C1 segment of cervical spinal cord (tissue), 14 donors: ENCODE measurements around the gene HORMAD2.
"Not testable (repeated sequence)": the region's sequence is repeated elsewhere in the genome, so short reads cannot be mapped to it uniquely, and the experiment has no call there.

Experiments
- DNase-seq, 14 donors: peaks; one replicate each; lab custom pipeline; 2025; lab: John Stamatoyannopoulos, UW

HORMAD2 gene

DNA sequence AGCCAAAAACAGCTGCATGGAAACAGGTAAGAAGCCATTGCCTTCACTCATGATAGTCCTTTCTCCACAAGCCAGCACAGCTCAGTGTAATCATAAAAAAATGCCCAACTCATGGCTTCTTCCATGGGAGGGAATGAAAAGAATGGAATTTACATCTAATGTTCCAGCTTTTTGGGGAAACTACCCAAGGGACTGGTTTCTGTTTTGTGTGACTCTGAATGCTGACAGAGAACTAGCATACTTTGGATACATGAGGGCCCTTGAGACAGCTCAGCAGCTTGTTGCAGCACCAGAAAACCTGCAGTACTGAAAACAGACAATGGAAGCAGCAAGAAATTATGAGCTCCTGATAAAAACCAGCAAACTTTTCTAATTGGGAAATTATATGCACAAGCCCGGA, 24.2 kb upstream of the HORMAD2 start:
- DNase-seq: no peak

DNA sequence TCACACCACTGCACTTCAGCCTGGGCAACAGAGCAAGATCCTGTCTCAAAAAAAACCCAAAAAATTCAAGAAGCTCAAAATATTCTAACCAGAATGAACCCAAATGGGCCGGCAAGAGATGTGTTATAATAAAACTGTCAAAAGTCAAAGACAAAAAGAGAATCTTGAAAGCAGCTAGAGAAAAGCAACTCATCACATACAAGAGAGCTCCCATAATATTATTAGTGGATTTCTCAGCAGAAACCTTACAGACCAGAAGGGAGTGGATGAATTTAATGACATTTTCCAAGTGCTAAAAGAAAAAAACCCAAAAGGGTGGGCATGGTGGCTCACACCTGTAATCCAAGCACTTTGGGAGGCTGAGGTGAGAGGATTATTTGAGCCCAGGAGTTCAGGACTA, 22.9 kb upstream of the HORMAD2 start:
- no peak for DNase-seq

DNA sequence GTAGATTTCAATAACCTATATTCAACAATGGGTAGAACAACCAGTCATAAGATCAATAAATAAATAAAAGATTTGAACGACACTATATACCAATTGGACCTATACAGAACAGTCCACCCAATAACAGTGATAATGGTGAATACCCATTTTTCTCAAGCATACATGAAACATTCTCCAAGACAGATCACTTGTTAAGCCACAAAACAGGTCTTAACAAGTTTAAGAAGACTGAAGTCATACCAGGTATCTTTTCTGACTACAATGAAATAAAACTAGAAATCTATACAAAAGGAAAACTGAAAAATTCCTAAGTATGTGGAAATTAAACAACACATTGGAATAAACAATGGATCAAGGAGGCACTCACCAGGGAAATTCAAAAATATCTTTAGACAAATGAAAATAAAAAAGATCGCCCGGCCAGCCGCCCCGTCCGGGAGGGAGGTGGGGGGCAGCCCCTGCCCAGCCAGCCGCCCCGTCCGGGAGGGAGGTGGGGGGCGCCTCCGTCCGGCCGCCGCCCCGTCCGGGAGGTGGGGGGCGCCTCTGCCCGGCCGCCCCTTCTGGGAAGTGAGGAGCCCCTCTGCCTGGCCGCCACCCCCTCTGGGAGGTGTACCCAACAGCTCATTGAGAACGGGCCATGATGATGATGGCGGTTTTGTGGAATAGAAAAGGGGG, 20.8 kb upstream of the HORMAD2 start:
- DNase-seq: not testable (repeated sequence)

DNA sequence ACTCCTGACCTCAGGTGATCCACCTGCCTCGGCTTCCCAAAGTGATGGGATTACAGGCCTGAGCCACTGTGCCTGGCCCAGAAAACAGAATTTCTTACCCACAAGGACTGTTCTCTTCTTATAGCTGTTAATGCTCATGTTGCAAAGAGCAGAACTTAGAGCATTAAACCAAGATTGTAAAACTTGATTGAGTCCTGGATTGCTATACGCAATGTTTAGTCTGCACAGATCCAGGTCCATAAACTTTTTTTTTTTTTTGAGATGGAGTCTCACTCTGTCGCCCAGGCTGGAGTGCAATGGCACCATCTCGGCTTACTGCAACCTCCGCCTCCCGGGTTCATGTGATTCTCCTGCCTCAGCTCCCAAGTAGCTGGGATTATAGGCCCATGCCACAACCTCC, 19.2 kb upstream of the HORMAD2 start:
- DNase-seq: not testable (repeated sequence)

DNA sequence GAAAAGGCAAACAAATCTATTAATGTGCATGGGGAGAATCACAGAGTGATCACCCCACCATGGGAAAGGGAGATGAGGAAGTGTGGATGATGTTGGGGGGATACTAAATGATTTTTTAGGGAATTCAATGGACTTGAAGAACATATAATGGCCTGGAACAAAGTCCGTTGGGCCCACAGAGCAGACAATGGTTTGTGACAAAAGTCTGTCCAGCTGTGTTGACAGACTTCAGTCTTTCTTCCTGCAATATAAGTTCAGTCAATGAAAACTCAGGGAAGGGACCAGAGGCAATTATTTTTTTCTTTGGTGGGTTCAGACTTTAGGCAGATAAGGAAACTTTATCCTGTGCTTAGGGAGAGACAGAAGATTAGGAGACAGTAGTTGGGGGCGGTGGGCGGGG, 18.0 kb upstream of the HORMAD2 start:
- DNase-seq: no peak

DNA sequence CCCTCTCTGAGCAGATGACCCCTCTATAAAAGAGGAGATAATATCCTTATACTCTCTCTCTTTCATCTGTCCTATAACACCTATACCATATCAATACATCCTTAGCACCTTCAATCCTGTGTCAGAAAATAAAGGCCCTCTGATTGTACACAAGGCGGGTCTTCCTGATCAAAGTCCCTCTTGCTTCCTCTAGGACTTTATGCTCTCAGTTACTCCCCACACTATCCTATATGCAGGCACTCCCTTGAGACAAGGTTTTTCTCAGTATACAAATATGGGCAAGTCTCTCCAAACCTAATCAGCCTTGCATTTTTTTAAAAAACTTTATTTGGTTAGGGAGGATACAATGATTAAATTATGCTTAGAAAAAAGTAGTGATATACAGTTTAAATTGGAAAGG, 17.3 kb upstream of the HORMAD2 start:
- DNase-seq: no peak

DNA sequence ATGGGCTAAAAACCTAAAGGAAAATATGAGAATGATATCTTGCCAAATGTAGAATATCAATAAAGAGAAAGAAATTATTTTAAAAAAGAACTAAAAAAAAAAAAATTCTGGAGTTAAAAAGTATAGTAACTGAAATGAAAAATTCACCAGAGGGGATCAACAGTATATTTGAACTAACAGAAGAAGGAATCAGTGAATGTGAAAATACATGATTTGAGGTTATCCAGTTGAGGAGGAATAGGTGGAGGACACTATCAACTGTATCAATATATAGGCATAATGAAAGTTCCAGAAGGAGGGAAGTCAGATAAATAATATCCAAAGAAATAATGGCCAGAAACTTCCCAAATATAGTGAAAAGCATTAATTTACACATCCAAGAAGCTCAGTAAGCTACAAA, 16.1 kb upstream of the HORMAD2 start:
- DNase-seq: no peak

DNA sequence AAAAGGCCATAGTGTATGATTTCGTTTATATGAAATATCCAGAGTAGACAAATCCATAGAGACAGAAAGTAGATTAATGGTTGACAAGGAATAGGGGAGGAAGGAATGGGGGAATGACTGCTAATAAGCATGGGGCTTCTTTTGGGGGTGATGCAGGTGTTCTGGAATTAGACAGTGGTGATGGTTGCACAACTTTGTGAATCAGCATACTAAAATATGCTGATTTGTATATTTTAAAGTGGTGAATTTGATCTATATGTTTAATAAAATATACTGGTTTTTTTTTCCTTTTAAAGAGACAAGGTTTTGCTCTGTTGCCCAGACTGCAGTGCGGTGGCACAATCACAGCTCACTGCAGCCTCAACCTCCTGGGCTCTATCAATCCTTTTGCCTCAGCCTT, 6.5 kb upstream of the HORMAD2 start:
- no peak for DNase-seq

DNA sequence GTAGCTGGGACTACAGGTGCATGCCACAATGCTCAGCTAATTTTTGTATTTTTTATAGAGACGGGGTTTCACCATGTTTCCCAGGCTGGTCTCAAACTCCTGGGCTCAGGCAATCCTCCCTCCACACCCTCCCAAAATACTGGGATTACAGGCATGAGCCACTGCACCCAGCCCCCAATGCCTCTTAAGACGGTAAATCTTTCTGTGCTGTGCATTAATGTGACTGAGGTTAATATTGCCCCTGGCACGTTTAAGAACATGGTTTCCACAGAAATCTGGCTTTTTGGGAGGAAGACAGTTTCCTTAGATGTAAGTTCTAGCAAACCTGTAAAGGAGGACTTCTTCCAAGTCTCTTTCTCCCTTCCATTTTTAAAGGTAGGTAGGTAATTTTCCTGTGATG, 6.1 kb upstream of the HORMAD2 start:
- no peak for DNase-seq

DNA sequence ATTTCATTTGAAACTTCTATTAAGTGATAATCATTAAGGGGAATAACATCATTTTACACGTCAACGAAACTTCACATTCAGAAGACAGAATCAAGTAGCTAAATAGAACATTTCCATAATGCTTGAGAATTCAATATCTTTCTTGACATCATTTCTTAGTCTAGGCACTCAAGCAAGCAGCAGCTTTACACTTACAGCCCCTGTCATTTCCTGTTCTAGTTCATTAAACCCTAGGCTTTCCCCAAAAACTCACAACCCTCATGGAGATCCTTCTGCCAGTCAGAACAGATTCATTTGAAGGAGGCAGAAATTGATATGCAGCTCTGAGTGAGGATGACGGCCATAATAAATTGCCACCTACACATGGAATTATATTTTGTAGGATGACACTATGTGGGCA, 5.3 kb upstream of the HORMAD2 start:
- no peak for DNase-seq

DNA sequence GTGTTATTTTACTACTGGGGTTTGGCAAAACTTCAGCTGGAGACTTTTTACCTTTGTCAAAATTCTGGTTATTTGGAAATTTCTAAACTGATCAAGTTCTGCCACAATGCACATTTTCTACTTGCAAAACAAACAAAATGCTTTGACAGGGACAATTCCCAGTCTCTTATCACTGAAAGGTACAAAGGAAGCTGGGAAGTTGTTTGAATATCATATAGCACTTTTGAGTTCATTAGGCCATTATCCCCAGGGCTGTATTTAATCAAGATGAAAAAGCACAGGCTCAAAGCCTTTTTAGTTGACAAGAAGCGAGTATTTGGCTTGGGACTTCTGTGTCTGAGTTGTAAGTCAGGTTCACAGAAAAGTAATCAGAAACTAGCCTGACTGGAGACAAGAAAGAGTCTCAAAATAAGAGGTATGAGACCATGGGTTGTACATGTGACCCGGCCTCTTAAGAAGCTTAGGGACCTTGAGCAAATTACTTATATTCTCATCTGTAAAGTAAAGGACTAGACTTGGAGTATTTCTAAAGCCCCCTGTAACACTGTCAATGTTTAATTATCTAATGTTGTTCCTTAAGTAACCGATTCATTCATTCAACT, 2.9 kb upstream of the HORMAD2 start:
- no peak for DNase-seq

DNA sequence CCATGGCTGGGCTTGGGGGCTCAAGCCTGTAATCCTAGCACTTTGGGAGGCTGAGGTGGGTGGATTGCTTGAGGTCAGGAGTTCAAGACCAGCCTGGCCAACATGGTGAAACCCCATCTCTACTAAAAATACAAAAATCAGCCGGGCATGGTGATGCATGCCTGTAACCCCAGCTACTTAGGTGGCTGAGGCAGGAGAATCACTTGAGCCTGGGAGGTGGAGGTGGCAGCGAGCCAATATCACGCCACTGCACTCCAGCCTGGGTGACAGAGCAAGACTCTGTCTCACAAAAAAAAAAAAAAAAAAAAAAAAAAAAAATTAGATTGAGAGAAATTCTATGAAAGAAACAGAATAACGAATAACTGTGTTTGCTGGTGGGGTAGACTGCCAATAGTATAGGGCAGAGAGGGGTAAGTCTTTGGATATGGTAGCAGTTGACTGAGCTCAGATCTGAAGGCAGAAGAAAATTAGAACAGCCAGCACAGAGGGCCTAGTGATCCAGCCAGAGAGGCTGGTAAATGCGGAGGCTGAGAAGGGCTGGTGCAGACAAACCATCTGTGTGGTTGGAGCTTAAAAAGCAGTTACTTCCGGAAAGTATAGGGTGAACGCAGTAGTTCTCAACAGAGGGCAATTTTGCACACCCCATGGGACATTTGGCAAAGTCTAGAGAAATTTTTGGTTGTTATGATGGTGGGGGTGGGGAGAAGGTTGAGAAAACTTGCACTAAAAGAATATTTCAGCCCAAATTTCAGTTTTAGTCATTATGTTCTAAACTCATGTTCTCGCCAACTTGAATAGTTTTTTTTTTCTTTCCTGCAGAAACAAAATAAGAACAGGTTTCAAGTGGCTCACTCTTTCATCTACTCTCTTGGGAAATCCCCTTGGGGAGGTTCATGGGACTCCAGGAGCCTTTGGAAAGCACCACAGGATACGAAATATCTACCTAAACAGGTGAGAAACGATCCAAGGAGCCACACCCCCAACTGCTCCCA, 1.6 kb upstream of the HORMAD2 start:
- no peak for DNase-seq

DNA sequence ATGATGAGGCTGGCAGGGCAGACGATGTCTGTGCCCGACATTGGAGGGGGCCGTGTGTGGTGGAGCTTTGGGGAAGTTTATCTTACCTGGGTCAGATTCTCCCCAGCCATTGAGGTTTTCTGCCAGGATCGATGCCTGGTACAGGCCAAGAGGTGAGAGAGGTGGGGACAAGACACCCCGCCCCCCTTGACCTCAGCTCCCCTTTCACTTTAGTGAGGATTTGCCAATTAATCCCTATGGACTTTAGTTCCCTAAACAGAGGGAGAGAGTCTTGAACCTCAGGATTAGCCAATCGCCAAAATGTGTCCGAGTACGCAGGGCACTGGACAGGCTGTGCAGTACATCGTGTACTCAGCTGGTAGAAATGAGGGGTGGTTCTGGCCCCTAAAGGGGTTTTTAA, 541 bp downstream of the HORMAD2 start:
- no peak for DNase-seq

DNA sequence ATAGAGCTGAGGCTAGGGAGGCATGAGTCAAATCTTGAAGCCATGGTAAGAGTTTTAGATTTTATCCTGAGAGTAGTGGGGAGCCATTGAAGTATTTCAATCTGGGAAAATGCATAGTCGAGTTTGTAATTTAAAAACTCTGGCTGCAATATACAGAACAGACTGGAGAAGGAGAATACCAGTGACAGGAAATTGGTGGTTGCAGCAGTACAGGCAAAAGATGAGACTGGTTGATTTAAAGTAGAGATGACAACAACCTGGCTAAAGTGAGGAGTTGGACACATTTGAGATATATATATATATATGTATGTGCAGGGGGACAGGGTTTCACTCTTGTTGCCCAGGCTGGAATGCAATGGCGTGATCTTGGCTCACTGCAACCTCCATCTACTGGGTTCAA, 6.2 kb downstream of the HORMAD2 start:
- no peak for DNase-seq

DNA sequence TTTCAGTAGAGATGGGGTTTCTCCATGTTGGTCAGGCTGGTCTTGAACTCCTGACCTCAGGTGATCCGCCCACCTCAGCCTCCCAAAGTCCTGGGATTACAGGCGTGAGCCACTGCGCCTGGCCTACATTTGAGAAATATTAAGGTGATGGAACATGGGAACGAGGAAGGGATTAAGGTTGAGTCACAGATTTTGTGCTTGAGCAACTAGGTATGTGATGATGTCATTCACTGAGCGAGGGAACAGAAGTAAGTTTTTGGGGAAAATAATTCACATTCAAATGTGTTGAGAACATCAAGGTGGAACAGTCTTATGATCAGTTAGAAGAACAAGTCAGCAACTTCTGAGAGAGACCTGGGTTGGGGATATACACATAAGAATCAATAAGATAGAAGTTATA, 6.8 kb downstream of the HORMAD2 start:
- DNase-seq: not testable (repeated sequence)

DNA sequence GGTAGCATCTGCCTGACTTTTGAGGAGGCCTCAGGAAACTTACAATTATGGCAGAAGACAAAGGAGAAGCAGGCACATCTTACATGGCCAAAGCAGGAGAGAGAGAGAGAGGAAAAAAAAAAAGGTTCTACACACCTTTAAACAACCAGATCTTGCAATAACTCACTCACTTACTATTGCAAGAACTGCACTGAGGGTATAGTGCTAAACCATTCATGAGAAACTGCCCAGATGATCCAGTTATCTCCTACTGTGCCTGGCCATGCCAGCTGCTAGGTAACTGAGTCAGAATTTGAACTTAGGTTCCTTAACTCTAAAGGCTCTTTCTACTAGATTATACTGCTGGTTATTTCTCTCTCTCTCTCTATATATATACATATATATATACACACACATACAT, 7.3 kb downstream of the HORMAD2 start:
- DNase-seq: no peak

DNA sequence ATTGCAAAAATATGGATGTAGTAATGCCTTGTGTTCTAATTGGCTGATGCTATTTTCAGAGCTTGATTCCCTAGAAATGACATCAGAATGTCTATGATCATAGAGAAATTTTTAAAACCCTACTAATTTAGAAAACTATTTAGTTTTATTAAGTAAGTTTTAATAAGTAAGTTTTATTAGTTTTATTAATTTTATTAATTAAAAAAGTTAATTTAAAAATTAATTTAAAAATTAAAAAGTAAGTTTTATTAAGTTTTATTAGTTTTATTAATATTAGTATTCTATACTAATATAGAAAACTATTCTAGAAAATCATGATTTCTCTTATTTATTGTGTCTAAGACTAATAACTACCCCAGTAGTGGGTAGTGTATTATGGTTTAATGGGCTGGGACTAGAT, 8.2 kb downstream of the HORMAD2 start:
- DNase-seq: no peak

DNA sequence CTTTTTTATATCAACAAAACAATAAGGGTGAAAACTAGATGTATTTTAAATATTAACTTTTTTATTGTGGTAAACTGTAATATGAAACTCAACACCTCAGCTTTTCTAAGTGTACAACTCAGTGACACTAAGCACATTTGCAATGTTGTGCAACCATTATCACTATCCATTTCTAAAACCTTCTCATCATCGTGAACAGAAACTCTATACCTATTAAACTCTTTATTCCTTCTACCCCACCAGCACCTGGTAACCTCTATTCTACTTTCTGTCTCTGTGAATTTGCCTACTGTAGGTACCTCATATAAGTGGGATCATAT, 9.4 kb downstream of the HORMAD2 start:
- no peak for DNase-seq

DNA sequence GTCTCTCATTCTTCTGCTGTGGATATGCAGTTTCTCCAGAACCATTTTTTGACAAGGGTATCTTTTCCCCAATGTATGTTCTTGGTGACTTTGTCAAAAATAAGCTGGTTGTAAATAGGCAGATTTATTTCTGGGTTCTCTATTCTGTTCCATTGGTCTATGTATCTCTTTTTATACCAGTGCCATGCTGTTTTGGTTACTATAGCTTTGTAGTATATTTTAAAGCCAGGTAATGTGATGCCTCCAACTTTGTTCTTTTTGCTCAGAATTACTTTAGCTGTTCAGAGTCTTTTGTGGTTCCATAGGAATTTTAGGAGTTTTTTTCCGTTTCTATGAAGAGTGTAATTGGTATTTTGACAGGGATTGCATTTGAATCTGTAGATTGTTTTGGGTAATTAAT, 12.4 kb downstream of the HORMAD2 start:
- DNase-seq: no peak

DNA sequence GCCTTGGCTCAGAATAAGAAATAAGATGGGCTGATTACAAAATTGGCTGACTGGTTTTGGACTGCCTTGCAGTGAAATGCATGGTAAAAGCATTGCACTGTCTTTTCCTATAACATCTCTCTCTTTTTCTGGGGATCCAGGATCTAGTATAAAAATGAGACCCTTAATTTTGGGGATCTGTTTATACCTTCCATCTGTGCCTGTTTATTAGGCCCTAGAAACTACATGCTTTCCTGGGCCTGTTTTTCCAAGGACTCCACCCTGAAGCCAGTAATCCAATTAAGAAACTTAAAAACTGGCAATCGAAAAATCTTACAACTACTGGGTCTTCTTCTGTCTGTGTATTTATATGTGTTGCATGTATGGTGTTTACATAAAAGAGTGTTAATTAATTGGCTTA, 14.5 kb downstream of the HORMAD2 start:
- no peak for DNase-seq

DNA sequence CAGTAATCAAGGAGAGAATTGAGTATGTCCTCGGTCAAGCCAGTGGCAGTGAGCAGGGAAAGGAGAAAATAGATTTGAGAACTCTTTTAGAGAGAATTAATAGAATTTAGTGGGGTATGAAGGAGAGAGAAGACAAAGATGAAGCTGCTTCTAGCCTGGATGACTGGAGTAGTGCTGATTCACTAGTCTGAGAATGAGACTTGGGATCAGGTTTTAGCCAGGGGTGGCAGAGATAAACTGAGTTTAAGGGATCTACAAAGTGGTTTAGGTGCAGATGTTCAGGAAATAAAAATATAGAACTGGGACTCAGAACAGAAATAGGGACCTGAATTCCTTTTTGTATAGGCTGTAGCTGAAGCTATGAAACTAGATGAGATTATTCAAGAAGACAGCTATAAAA, 17.6 kb downstream of the HORMAD2 start:
- no peak for DNase-seq

DNA sequence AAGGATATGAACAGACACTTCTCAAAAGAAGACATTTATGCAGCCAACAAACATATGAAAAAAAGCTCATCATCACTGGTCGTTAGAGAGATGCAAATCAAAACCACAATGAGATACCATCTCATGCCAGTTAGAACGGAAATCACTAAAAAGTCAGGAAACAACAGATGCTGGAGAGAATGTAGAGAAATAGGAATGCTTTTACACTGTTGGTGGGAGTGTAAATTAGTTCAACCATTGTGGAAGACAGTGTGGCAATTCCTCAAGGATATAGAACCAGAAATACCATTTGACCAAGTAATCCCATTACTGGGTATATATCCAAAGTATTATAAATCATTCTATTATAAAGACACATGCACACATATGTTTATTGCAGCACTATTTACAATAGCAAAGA, 20.5 kb downstream of the HORMAD2 start:
- DNase-seq: not testable (repeated sequence)
